Stimulated activated CD4-positive, alpha-beta T cell treated with anti-CD3 and anti-CD28 coated beads, Interleukin-12 subunit alpha, Interleukin-12 subunit beta, amount 100 ng/mL, for 48 hours (primary cell): ENCODE results near the gene ABCC8.
"Not testable (repeated sequence)": the region's sequence is repeated elsewhere in the genome, so short reads cannot be mapped to it uniquely, and the experiment has no call there.

Source experiments
- DNase-seq, 3 donors: peaks; one replicate each; pipeline ENCODE4 v3.0.0-alpha.2; 2020; ENCODE audit warnings: low read depth in 2 of 3, low spot score in 1 of 3

The ABCC8 gene

DNA sequence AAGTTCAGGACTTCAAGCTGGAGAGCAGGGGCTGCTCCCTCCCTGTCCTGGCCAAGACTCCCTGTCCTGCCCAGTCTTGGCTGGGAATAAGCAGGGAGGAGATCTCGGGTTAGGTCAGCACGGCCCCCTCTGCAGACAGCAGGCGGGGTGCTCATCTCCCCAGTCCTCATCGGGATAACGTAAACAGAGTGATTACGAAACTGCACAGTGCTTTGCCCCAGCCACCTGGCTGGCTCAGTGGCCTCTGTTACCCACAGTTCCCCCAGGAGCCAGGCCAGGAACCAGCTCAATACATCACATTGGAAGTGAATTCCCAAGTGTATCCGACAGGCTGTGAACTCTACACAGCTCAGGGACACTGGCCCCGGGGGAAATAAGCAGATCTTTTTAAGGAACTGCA is 45.5 kb downstream of the ABCC8 start:
- DNase-seq = no peak

- no peak for DNase-seq
Observed at GRCh38 chr11:17430616-17431015, 46.0 kb downstream of the ABCC8 start.

DNA sequence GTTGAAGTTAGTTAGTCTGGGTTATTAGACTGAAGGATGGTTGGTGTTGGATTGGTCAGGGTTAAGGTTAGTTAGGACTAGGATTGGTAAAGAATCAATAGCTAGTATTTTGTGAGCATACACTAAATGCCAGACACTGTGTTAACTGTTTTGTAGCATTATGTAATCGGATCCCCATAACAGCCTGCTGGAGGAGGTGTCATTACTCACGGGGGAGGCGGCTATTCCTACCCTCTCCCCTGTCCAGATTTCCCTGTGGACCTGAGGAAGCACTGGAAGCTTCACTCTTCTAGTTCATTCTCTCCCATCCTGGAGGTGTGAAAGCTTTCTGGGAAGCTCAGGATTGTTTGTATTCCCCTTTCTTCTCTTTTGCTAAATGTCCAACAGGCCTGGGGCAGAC is 47.7 kb downstream of the ABCC8 start:
- DNase-seq = no peak

DNA sequence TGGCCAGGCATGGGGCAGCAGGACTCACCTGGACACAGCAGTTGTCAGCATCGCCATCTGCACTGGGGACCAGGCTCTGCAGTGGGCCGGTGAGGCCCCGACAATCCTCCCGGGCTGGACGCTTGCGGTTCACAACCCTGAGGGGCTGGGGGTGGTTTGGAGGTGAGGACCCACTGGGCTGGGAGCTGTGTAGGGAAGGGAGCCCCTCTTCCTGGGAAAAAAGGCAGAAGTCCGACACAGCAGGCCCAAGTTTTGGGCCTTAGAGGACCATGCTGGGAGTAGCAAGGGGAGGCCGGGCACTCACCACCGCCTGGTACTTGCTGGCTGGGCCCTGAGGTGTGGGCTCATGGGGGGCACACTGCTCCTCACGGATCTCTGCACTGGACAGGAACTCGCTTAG is 48.4 kb downstream of the ABCC8 start:
- DNase-seq = no peak

- not testable (repeated sequence) for DNase-seq
Observed at GRCh38 chr11:17426233-17426632, 50.4 kb downstream of the ABCC8 start.

DNA sequence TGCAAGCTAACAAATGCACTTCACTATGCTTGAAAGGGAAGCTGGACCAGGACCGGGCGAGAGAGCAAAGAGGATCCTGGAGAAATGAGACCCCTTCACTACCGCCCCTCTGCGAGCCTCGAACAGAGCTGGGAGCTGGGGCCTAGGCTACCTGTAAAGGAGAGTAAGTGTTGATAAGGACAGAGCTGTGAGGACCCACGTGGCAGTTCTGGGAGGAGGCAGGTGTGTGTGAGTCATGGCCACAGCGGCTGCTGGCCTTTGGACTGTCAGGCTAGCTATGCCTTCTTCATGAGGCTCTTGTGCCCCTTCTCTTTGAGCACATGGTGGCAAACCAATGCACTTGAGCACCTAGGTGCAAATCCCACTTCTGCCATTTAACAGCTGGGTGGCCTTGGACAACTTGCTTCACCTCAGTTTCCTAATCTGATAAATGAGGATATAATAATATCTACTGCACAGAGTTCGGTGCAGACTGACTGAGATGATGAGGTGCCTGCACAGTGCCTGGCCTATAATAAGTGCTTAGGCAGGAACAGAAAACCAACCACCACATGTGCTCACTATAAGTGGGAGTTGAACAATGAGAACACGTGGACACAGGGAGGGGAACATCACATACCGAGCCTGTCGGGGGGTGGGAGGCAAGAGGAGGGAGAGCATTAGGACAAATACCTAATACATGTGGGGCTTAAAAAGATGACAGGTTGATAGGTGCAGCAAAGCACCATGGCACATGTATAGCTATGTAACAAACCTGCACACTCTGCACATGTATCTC is 52.9 kb downstream of the ABCC8 start:
- DNase-seq = no peak

- DNase-seq = no peak
Observed at GRCh38 chr11:17421781-17422180, 54.9 kb downstream of the ABCC8 start.

GRCh38 chr11:17418444-17419081 is 58.1 kb downstream of the ABCC8 start:
- DNase-seq = no peak

GRCh38 chr11:17416492-17416891 is 60.2 kb downstream of the ABCC8 start:
- no peak for DNase-seq

GRCh38 chr11:17415523-17416104 is 61.0 kb downstream of the ABCC8 start:
- DNase-seq = no peak

DNA sequence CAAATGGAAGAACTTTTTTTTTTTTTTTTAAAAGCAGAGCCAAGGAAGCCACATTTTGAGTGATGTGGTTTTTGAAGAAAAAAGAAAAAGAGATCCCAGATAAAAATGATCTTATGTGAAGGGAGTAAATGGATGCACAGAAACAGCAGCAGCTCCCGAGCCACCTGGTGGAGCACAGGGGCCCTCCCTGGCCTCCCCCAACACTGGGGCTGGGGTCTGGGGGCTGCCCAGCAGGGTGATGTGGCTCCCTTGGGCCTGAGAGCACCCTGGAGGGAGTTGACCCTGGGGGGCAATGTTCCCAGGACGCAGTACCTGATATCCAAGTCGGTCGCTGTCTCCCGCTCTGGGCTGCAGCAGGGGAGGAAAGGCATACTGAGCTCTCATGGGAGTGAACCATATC is 61.7 kb downstream of the ABCC8 start:
- DNase-seq = no peak

DNA sequence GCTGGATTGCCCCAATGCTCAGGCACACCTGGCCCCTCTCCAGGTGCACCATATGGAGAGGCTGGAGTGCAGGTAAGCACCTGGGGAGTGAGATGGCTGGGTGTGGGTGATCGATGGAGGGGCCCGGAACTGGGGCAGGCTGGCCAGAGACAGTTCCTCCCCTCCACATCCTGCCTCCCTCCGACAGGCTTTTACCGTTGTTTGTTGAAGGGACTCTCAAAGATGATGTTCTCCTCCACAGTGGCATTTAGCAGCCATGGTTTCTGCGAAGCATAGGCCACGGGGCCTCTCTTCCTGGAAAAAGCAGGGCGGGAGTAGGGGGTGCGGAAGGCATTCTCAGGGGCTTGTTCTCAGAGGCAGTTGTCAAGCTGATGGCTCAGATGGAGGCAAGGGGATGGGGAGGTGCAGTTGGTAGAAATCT is 62.3 kb downstream of the ABCC8 start:
- no peak for DNase-seq

- DNase-seq = no peak
Observed at GRCh38 chr11:17413414-17414316, 63.0 kb downstream of the ABCC8 start.

DNA sequence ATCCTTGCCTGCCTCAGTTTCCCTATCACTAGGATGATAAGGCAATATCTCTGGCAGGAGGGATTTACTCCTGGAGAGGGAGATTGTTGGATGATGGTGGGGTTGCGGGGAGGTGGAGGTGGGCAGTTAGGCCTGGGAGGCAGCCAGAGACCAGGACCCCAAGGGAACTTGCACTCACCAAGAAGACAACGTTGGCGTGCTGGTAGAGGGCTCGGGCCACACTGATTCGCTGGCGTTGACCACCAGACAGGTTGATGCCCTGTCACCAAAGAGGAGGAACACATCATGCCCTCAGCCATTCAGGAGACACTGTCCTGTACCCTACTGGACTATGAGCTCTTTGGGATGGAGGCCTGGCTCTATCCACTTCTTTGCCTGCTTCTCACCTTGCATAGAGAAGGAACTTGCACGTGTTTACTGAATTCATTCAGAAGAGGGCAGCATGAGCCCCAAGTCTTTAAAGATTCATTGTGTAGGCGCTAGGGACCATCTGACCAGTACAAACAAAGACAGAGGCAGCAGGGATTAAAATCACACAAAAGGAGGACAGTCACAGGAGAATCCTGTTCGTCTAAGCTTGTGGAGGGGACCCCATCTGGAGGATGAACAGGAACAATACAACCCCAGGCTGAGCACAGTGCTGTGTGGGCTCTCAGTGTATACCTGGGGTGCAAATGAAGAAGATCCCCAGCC is 64.0 kb downstream of the ABCC8 start:
- DNase-seq = no peak

DNA sequence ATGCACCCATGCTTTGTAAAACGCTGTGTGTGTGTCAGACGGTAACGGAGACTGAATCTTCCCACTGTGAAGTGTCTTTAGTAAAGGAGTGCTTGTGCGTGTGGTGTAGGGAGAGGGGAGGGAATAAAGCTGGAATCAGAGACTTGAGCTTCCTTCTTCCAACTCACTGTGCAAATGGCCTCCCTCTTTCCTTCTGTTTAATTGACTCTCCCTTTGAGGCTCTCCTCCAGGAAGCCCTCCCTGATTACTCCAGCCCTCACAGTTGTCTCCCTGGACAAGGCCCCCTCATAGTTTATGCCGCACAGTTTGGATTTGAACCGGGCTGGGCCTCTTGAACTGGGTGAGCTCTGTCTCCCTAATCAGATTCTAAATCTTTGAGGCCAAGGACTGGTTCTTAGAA is 65.2 kb downstream of the ABCC8 start:
- DNase-seq = no peak

- DNase-seq = no peak
Observed at GRCh38 chr11:17410606-17411379, 65.9 kb downstream of the ABCC8 start.

DNA sequence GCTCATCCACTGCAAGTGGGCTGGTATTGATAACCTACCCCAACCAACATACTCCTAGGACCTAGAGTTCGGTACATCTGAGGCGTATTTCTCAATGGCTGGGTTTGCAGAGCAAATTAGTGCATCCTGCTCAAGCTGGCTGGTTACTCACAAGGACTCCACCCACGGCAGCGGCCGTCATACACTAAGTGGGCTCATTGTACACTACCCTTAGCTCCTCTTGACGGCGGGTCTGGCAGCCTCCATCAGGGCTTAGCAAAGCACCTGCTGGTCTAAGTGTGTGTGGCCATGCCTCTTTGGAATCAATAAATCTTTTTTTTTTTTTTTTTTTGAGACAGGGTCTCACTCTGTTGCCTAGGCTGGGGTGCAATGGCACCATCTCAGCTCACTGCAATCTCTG is 68.0 kb downstream of the ABCC8 start:
- no peak for DNase-seq

- DNase-seq = no peak
Observed at GRCh38 chr11:17408026-17408425, 68.6 kb downstream of the ABCC8 start.

GRCh38 chr11:17407575-17407974 is 69.1 kb downstream of the ABCC8 start:
- DNase-seq = no peak

DNA sequence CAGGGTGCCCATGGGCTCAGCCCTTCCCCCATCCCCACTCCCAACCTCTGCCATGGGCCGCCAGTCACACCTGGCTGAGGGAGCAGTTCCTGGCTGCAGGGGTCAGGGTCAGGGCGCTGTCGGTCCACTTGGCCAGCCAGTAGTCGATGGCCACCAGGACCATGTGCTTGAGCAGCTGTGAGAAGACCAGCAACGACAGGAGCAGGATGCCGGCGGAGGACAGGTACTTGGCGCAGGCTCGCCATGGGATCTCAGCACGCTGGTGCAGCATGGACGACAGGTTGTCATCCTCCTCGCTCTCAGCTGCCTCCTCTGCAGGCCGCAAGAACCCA is 69.9 kb downstream of the ABCC8 start:
- DNase-seq = no peak
